ENCODE measurements around the gene CTU1.

CTU1 gene

DNA sequence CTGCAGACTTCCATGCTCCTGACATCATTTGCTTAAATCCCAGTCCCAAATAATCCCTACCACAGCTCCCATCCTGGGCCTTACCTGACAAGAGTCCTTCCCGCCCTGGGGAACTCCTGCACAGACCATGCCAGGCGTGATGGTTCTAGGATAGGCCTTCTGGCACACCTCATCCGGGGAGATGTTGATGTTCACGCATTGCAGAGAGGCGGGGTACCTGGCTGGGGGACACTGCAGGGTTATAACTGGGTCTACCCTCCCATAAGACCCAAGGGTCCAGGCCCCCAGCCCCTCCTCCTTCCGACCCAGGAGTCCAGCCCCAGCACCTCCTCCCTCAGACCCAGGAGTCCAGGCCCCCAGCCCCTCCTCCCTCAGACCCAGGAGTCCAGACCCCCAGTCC lies 29.5 kb downstream of the CTU1 start:
- Histone ChIP-seq H3K4me3 (no peak overlapping the region), H3K36me3 (replicated peaks) (no peaks in the 10 kb centered on the region), H3K4me1 (no peaks in the 10 kb centered on the region), H3K9me3 (peaks cover 6% of the 10 kb centered on the region; the same call in 1 of the 2 replicates), H3K27me3 (ENCODE audit: low read depth) (no peaks in the 10 kb centered on the region)
- no peak for DNase-seq (ENCODE audit: low spot score in 2 of 2)
- in situ Hi-C loops (cut with MboI; ENCODE audit: low sequenced_read_pairs): no loop called here

DNA sequence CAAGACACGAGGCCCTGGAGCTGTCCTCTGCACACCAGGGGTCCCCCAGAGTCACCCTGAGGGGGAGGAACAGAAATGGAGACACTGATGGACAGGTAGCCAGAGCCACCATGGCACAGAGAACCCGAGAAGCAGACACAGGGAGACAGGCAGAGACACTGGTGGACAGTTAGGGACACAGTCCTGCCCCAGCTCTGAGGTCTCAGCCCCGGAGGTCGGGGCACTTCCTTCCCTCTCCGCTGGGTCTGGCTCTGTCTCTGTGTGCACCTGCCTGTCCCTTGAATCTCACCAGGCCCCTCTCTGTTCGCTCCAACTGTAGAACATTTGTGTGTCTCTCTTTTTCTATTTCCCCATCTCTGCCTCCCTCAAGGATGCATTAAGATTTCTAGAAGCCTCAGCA lies 30.1 kb downstream of the CTU1 start:
- no peak for DNase-seq (ENCODE audit: low spot score in 2 of 2)
- in situ Hi-C loops (cut with MboI; ENCODE audit: low sequenced_read_pairs): no loop called here
- H3K27me3 ChIP-seq (ENCODE audit: low read depth): no peaks in the 10 kb centered on the region

DNA sequence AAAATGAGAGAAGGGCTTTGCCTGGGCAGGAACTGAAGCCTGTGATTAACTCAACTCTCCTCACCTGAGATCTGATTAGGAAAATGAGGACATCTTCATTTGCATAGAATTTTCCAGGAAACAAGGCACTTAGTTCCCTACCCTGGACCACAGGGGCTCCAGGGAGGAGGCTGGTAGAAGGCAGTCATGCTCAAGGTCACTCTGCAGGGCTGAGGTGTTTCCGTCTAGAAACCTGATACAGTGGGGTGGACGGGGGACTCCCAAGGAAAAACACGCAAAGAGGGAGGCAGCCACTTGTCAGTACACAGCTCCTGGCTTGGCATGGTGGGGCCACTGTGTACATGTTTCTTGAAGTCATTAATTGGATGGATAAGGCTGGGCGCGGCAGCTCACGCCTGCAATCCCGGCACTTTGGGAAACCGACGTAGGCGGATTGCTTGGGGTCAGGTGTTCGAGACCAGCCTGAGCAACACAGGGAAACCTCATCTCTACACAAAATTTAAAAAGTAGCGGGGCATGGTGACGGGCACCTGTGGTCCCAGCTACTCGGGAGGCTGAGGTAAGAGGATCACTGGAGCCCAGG lies 31.5 kb downstream of the CTU1 start:
- Histone ChIP-seq H3K4me1 (no peaks in the 10 kb centered on the region), H3K4me3 (no peak overlapping the region), H3K27me3 (ENCODE audit: low read depth) (no peaks in the 10 kb centered on the region), H3K9me3 (peaks cover 6% of the 10 kb centered on the region; the same call in 1 of the 2 replicates), H3K36me3 (replicated peaks) (no peaks in the 10 kb centered on the region)
- in situ Hi-C loops (cut with MboI; ENCODE audit: low sequenced_read_pairs): no loop called here
- DNase-seq (ENCODE audit: low spot score in 2 of 2): no peak

More for the DNA sequence above, 30.1 kb downstream of the CTU1 start:
- no peak overlapping the region for H3K4me3 ChIP-seq
- H3K4me1 ChIP-seq: no peaks in the 10 kb centered on the region
- H3K9me3 ChIP-seq: peaks cover 6% of the 10 kb centered on the region; the same call in 1 of the 2 replicates
- no peaks in the 10 kb centered on the region for H3K36me3 ChIP-seq (replicated peaks)

DNA sequence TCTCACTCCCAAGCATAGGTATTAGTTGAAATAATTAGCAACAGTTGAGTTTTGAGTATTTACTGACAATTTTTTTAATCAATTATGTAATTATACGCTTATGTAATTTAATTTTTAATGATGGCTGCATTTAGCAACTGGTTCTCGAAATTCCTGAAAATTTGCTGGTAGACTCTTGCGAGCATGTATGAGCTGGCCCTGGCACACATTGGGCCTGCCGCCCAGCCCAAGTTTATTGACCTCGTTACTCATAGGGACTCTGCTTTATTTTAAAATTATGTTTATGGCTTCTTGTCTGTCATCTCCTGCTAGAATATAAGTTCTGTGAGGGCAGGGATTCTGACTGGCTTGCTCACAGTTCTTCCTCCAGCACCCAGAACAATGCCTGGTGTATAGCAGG lies 32.2 kb downstream of the CTU1 start:
- H3K4me3 ChIP-seq: no peak overlapping the region
- no peak for DNase-seq (ENCODE audit: low spot score in 2 of 2)
- H3K4me1 ChIP-seq: no peaks in the 10 kb centered on the region
- peaks cover 6% of the 10 kb centered on the region; the same call in 1 of the 2 replicates for H3K9me3 ChIP-seq
- H3K27me3 ChIP-seq (ENCODE audit: low read depth): no peaks in the 10 kb centered on the region
- no peaks in the 10 kb centered on the region for H3K36me3 ChIP-seq (replicated peaks)
- in situ Hi-C loops (cut with MboI; ENCODE audit: low sequenced_read_pairs): no loop called here

DNA sequence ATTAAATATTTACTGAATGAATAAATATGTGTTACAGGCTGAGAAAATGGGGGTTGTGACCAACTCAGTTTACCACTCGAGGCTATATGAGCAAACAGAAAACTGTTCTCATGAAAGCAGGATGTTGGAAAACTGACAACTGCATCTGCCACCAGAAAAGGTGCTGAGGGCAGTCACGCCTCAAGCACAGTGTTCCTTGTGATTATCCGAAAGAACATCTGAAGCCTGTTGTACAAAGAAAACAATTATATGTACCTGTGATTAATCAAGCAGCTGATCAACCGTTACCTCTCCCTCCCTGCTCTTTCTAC lies 37.2 kb downstream of the CTU1 start:
- Histone ChIP-seq H3K36me3 (replicated peaks) (no peaks in the 10 kb centered on the region), H3K27me3 (ENCODE audit: low read depth) (no peaks in the 10 kb centered on the region), H3K4me1 (no peaks in the 10 kb centered on the region), H3K9me3 (peaks cover 6% of the 10 kb centered on the region; the same call in 1 of the 2 replicates), H3K4me3 (no peak overlapping the region)
- in situ Hi-C loops (cut with MboI; ENCODE audit: low sequenced_read_pairs): no loop called here
- no peak for DNase-seq (ENCODE audit: low spot score in 2 of 2)

DNA sequence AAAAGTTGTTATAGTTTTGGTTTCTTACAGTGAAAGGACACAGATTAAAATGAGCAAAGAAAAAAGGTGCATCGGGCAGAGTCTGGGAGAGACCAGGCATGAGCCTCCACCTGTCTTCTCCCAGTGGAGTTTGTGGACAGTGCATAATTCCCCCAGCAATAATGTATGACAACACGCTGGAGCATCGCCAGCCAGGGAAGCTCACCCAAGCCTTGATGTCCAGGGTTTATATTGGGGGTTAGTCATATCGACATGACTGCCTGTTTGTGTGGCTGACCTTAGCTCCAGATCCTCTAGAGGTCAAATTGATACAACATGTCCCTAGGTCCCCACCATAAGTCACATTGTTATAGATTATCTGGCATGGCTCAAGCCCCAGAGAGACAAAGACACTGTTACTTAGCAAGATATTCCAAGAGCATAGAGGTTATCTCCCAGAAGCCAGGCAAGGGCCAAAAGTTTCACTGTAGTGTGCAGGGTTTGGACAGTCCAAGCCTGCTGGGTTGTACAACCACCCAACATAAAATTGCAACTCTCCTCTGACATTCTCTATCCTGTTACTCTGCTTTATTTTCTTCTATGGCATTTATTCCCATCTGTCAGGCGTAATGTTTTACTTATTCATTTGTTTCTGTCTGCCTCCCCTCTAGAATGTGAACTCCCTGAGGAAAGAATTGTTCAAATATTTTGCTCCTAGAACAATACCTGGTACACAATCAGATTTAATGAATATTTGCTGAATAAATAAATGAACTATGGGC lies 37.7 kb downstream of the CTU1 start:
- Histone ChIP-seq H3K4me3 (no peak overlapping the region), H3K9me3 (peaks cover 6% of the 10 kb centered on the region; the same call in 1 of the 2 replicates), H3K4me1 (no peaks in the 10 kb centered on the region), H3K27me3 (ENCODE audit: low read depth) (no peaks in the 10 kb centered on the region), H3K36me3 (replicated peaks) (no peaks in the 10 kb centered on the region)
- DNase-seq (ENCODE audit: low spot score in 2 of 2): no peak
- in situ Hi-C loops (cut with MboI; ENCODE audit: low sequenced_read_pairs): no loop called here

DNA sequence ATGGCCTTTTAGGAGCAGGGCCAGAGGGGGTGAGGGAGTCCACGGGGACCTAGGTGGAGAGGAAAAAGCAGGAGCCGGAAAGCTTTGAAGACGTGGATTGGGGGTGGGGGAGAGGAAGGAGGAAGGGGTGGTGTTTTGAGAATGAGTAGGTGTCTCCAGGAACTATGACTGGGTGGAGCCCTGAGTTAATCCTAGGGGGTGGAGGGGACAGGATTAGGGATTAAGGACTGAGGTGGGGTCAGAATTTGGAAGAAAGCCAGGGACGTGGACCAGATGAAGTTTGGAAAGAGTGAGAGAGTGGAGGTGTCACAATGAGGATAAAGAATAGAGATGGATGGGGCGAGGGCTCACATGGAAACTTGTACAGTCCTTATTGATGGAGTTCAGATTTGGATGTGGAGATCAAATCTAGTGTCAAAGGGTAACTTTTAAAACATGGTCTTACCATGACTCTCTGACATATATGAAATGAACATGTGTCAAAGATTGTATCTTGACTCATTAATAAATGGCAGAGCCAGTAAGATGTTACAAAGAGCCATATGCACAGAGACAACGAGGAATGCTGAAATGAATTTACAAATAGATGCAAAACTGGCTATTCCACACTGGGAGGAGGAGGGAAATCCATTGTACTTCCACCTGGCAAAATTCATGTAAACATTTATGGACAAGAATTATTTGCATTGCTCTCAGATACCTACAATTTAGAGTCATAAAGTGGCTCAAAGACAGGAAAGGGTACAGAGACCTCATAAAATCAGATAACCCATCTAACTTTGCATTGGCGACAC lies 41.6 kb downstream of the CTU1 start:
- no peaks in the 10 kb centered on the region for H3K4me1 ChIP-seq
- H3K36me3 ChIP-seq (replicated peaks): no peaks in the 10 kb centered on the region
- in situ Hi-C loops (cut with MboI; ENCODE audit: low sequenced_read_pairs): no loop called here

DNA sequence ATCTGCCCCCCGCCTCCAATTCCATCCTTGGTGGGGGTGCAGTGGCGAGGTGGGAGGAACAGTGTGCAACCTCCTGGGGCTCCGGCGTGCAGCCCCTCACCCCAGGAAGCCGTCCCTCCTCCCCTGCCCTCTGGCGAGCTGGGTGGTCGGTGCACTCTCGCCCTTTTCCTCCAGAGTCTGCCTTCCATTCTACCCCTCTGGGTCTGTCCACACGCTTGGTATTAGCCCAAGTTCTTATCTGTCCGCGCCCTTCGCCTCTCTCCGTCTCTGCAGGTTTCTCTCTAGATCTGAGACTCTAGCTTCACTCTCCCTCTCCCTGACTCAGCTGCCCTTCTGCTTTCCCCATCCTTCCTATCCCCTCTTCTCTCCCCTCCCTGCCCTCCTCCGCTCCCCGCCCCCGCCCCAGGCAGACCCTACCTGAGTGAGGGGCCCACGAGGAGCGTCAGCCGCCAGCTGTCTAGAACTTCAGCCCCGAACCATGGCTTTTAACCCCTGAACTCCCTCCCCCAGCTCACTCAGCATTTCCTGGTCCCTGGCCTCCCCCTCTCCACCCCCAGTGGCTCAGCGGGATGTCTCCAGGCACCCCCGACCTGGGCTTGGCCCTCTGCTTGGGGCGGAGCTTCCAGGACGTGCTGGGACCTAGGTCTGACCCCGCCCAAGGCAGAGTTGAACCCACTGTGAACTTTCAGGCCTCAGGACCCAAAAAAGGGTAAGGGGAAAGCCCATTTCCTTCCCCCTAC lies 42.8 kb downstream of the CTU1 start:
- H3K4me3 ChIP-seq: no peak overlapping the region
- no peaks in the 10 kb centered on the region for H3K4me1 ChIP-seq
- in situ Hi-C loops (cut with MboI; ENCODE audit: low sequenced_read_pairs): no loop called here
- no peak for DNase-seq (ENCODE audit: low spot score in 2 of 2)
- H3K9me3 ChIP-seq: no peaks in the 10 kb centered on the region
- no peaks in the 10 kb centered on the region for H3K36me3 ChIP-seq (replicated peaks)
- no peaks in the 10 kb centered on the region for H3K27me3 ChIP-seq (ENCODE audit: low read depth)

More for the DNA sequence above, 41.6 kb downstream of the CTU1 start:
- H3K9me3 ChIP-seq: no peaks in the 10 kb centered on the region
- no peak for DNase-seq (ENCODE audit: low spot score in 2 of 2)
- no peaks in the 10 kb centered on the region for H3K27me3 ChIP-seq (ENCODE audit: low read depth)
- no peak overlapping the region for H3K4me3 ChIP-seq

DNA sequence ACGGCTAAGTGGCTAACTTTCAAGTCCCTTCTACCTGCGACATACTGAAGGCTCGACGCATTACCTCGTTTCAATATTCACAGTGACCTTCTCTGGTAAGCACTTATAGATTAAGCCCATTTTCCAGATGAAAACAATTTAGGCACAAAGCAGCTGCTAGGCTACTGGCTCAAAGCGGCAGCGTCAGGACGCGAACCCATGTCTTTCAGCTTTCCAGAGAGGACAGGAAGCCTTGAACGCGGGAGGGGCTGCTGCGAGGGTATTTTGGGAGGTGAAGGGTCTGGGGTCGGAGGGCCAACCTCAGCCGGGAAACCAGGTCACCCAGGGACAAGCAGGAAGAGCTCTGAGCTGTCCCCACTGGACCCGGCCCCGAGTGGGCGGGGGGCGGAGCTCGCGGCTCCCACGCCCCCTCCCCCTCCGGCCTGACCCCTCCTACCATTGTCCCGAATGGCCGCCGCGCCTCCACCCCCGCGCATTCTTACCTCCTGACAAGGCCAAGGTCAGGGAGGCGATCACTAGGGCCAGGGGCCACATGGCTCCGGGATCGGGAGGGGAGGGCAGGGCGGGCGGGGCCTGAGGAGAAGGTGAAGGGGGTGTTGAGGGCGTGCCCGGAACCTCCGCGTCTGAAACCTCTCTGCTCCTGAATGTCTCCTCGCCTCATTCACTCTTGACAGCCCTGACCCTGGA lies 43.5 kb downstream of the CTU1 start, which contains the start of gene KLK13:
TSS of gene KLK13 (minus strand) at position 559 of the 687 bp plus-strand sequence. CDS start at position 534, 25 bp downstream.
- DNase-seq (ENCODE audit: low spot score in 2 of 2): peak in 1 of 2 experiments; percentile 34
- H3K27me3 ChIP-seq (ENCODE audit: low read depth): no peaks in the 10 kb centered on the region
- in situ Hi-C loops (cut with MboI; ENCODE audit: low sequenced_read_pairs): no loop called here
- no peaks in the 10 kb centered on the region for H3K9me3 ChIP-seq
- H3K36me3 ChIP-seq (replicated peaks): no peaks in the 10 kb centered on the region
- no peak within 1 kb of the TSS for H3K4me3 ChIP-seq
- H3K4me1 ChIP-seq: no peaks in the 10 kb centered on the region

DNA sequence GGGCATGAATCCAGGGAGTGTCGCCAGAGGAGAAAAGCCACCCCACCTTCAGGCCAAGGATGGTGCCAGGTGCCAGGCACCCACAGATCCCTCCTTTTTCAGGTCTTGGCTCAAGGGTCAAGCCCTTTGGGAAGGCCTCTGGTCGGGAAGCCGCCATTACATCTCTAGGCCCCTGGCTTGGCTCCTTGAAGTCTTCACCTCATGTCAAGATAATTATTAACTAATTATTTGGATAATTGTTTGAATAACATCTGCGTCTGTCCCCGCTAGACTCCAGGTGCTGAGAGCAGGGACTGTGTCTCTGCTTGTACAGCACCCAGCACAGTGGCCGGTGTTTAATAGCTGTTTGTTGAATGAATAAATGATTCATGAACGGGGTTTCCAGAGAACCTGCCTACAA lies 44.5 kb downstream of the CTU1 start:
- in situ Hi-C loops (cut with MboI; ENCODE audit: low sequenced_read_pairs): no loop called here
- Histone ChIP-seq H3K9me3 (no peaks in the 10 kb centered on the region), H3K27me3 (ENCODE audit: low read depth) (no peaks in the 10 kb centered on the region)

DNA sequence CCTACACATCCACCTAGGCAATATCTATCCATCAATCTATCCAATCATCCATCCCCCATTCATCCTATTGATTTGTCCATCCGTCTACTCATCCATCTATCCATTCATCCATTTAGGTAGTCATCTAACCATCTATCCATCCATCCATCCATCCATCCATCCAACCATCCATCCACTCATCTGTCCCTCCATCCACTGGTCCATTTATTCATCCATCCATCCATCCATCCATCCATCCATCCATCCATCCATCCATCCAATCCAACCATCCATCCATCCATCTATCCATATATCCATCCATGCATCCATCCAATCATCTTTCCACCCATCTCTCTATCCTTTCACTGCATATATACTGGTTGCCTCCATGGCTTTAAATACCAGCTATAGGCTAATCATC lies 47.2 kb downstream of the CTU1 start:
- DNase-seq (ENCODE audit: low spot score in 2 of 2): no peak
- H3K27me3 ChIP-seq (ENCODE audit: low read depth): peaks cover 6% of the 10 kb centered on the region; the same call in 1 of the 2 replicates
- no peaks in the 10 kb centered on the region for H3K9me3 ChIP-seq
- H3K4me1 ChIP-seq: no peaks in the 10 kb centered on the region
- H3K4me3 ChIP-seq: no peak overlapping the region
- in situ Hi-C loops (cut with MboI; ENCODE audit: low sequenced_read_pairs): no loop called here
- H3K36me3 ChIP-seq (replicated peaks): no peaks in the 10 kb centered on the region

More for the DNA sequence above, 44.5 kb downstream of the CTU1 start:
- no peak for DNase-seq (ENCODE audit: low spot score in 2 of 2)
- H3K36me3 ChIP-seq (replicated peaks): no peaks in the 10 kb centered on the region
- H3K4me3 ChIP-seq: no peak overlapping the region
- H3K4me1 ChIP-seq: no peaks in the 10 kb centered on the region

DNA sequence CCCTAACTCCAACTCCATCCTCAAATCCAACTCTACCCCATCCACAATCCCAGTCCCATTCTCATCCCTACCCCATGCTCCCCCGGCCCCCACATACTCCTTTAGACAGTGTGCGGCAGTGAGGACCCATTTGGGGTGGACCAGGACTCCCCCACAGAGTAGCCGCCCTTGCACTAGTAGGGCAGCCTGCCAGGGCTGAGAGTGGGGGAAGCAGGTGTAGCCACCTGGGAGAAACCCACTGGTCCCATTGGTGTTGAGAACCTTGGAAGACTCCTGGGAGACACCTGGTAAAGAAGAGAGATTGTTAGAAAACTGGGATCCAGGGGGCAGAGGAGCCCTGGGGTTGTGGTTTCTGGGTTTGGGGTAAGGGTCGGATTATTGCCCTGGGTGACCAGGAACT lies 47.9 kb downstream of the CTU1 start:
- Histone ChIP-seq H3K36me3 (replicated peaks) (no peaks in the 10 kb centered on the region), H3K27me3 (ENCODE audit: low read depth) (peaks cover 7% of the 10 kb centered on the region; the same call in 1 of the 2 replicates), H3K9me3 (no peaks in the 10 kb centered on the region), H3K4me3 (no peak overlapping the region), H3K4me1 (no peaks in the 10 kb centered on the region)
- DNase-seq (ENCODE audit: low spot score in 2 of 2): no peak
- in situ Hi-C loops (cut with MboI; ENCODE audit: low sequenced_read_pairs): no loop called here

DNA sequence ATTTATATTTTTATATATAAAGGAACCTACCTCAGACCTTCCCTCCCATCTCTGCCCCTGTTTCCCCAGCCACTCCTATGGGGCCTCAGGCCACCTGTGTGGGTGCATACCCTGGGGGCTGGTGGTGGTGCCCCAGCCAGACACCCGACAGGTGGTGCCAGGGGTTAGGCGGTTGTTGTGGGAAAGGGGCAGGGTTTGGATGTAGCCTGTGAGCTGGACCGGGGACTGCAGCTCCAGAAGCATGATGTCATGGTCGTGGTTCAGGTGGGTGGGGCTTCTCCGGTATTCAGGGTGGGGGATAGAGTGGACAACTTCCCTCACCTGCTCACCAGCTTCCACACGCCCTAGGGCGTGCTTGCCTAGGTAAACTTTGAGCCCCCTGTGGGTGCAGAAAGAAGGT lies 48.5 kb downstream of the CTU1 start:
- Histone ChIP-seq H3K36me3 (replicated peaks) (no peaks in the 10 kb centered on the region), H3K4me3 (no peak overlapping the region), H3K9me3 (no peaks in the 10 kb centered on the region), H3K27me3 (ENCODE audit: low read depth) (peaks cover 7% of the 10 kb centered on the region; the same call in 1 of the 2 replicates), H3K4me1 (no peaks in the 10 kb centered on the region)
- DNase-seq (ENCODE audit: low spot score in 2 of 2): no peak
- in situ Hi-C loops (cut with MboI; ENCODE audit: low sequenced_read_pairs): no loop called here

All from HAP-1 (cell line).